NCI-H146 treated with DMSO at 0.1 percent for 48 hours (cell line): ENCODE measurements around the gene SORCS2.

Source experiments
- DNase-seq: peaks from one replicate; lab custom pipeline; 2025; ENCODE audit not compliant: unreplicated experiment; lab: John Stamatoyannopoulos, UW

Gene SORCS2

DNA sequence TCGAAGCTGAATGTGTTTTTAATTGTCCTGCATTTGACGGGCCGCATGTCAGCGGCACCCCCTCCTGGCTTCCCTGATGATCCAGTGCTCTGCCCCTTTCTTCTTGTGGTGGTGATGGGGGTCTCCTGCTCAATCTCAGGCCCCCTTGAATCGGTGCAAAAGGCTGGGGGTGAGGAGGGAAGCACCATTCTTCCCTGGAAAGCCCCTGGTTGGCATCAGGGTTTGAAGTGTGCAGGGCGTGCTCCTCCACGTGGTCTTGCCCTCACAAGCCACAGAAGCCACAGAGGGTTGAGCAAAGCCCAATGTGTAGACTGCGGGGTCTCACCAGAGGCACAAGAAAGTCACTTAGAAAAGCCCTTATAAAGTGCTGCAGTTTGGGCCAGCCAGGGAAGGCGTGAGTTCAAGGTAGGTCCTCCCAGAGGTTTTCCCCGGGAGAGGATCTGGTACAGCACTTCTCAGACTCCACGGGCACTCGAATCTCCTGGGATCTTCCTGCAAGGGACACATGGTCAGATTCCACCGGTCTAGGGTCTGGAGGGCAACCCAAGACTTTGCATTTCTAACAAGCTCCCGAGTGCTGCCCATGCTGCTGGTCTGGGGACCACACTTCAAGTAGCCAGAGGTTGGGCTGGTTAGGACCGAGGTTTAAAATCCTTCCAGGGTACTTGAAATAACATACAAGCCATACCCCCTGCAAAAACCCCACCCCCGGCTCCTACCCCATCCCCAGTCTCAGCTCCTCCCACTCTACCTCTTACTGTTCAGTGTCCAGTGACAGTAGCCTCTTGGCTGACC is 207.3 kb downstream of the SORCS2 start:
- no peak for DNase-seq

DNA sequence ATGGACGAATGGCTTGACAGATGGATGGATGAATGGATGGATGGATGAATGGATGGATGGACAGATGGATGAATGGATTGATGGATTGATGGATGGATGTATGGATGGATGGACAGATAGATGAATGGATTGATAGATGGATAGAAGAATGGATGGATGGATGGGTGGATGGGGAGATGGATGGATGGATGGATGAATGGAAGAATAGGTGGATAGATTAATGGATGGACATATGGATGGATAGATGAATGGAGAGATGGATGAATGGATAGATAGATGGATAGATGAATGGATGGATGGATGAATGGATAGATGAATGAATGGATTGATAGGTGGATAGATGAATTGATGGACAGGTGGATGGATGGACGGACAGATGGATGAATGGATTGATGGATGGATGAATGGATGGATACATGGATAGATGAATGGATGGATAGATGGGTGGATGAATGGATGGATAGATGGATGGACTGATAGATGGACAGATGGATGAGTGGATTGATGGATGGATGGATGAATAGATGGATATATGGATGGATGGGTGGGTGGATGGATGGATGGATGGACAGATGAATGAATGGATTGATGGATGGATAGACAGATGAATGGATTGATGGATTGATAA is 208.4 kb downstream of the SORCS2 start:
- DNase-seq: no peak

DNA sequence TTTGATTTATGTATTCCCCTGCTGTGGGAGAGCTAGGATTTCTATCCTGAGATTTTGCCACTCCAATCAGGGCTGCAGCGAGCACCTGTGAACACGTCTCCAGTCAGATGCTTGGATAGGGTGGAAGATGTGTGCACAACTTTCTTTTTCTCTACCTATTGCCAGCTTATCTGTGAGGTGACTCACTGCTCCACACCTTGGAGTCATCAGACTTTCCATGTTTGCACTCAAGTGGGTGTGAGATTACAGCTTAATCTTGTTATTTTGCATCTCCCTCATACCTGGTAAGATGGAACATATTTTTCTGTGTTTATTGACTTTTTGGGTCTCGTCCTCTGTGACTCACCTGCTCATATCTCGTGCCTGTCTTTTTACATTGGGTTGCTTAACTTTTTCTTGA is 210.2 kb downstream of the SORCS2 start:
- no peak for DNase-seq

DNA sequence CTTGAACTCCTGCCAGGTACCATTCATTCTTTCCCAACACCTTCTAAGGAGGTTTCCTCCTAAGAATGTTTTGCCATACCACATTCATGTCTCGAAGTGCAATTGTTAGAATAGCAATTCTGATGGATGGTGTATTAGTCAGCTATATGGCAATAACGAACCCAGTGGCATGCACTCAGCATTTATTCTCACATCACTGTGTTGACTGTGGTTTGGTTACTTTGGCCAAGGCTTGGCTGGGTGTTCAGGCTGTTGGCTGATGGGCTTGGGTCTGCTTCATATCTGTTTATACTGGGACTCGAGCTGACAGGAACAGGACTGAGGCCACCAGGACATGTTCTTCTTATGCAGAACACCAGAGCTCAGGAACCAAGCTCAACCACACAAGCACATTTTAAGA is 210.7 kb downstream of the SORCS2 start:
- no peak for DNase-seq

DNA sequence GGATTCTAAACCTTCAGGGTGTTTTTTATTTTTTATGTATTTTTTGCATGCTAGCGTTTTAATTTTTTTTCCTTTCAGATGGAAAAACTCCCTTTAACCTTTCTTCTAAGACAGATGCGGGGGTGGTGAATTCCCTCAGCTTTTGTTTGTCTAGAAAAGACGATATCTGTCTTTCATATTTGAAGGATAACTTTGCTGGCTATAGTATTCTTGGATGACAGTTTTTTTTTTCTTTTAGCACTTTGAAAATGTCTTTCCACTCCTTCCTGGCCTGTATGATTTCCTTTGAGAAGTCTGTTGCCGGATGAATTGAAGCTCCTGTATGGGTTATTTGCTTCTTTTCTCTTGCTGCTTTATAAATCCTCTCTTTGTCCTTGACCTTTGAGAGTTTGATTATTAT is 215.8 kb downstream of the SORCS2 start:
- no peak for DNase-seq

DNA sequence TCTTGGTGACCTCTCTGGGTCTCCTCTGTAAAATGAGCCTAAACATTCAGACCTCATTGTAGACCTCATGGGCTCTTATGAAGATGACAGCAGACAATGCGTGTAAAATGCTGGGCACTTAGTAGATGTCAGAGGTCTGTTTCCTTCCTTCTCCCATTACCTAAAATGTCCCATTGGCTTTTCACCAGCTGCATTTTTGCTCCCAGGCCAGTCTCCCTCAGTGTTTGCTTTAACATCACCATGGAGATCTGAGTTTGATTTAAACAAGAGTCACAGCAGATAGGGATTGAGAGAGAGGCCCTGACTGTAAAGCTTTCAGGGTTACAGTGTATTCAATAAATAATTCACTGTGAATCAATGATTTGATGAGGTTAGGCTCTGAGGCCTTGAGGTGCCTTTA is 218.1 kb downstream of the SORCS2 start:
- no peak for DNase-seq

DNA sequence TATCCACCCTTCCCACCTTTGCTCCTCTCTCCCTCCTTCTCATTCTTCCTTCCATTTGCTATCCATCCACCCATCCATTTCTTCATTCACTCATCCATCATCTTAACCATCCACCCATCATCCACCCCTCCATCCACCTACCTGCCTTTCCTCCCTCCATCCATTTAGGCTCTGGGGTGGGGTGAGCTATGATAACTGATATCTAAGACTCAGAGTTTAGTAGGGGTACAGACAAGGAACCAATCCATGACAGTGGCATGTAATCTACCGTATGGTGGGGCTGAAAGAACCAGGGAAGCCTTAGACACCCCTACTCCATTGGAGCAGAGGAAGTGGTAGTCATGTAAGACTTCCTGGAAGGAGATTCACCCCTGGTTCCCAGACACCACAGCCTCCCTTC is 219.2 kb downstream of the SORCS2 start:
- DNase-seq: no peak

DNA sequence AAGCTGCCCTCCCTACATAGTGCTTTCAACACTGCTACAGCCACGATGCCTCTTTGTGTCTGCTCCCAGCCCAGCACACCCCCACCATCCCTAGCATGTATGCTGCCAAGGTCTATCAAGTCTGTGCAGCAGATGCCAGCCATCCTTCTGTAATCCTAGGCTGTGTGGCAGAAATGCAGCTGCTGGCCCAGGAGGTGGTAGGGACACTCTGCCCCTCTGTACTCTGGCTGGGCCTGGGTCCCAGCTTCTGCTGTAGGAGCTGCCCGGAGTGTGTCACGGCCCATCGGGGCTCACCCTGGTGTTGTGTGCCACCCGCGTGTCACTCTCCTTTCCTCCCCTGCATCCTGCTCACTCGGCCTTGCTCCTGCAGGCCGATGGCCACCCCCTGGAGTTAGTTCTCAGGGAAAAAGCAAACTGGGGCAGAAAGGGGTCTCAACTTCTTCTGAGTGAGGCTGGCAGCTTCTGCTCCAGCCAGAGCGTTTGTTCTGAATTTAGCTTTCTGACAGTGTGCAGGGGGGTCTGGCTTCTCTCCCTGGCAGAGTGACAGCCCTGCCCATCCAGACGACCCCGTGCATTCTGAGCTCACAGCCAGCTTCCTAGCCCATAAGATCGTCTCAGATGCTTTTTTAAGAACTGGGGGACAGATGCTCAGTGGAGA is 219.7 kb downstream of the SORCS2 start:
- no peak for DNase-seq

DNA sequence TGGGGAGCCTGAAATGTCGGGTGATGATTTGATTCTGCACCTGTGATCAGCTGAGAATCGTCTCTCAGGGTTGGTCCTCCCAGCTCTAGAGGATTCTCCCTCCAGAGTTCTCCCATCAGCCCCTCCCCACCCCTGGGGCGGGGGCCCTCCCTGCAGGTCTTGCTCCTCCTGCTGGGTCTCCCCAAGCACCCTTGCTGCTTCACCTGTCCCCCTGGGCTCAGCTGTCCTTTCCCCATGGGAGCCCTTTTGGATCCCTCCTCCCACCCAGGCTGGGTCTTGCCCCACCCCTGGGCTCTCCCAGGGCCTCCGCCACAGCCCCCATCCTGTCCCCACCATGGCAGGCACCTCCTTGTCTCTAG is 220.2 kb downstream of the SORCS2 start:
- no peak for DNase-seq

DNA sequence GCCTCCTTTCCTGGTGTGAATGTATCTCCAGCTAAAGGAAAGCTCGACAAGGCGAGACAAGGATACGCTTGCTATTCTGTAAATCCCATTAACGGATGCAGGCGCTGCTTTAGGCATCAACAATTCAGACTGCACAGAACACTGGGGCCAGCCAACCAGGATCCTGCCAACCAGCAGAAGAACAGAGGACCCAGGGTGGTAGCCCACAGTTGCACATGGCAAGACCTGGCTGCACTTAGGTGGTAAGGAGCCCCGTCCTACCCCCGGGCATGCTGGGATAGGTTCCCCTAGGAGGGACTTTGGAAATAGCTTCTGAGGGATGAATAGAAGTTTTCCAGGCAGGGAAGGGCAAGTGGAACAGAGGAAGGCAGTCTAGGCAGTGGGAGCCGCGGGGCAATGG is 221.7 kb downstream of the SORCS2 start:
- no peak for DNase-seq

DNA sequence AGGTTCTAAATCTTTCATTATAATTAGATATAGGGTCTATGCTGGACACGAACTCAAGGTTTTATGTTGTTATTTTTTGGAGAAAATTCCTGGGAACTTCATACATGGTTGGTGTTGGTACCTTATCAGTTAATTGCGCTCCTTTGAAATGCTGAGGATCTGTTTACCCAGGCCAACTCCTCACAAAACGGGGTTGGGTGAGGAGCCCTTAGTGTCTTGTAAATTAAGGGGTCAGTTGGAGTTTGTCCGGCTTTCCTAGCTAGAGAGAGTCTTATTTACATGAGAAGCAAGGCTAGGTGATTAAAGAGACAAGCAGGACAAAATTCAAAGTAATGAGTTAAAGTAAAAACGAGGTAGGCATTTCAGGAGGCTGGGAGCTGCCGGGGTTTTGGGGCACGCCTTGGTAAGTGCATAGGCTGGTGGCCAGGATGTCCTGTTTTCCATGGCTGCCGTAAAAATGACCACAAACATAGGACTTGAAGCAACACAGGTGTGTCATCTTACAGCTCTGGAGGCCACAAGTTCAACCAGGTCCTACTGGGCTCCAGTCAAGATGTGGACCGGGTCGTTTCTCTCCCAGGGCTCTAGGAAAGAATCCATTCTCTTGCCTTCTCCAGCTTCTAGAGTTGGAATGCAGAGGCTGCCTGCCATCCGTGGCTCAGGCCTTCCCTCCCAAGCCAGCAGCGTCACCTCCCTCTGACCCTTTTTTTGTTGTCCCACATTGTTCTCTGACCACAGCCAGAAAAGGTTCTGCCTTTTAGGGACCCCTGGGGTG is 222.6 kb downstream of the SORCS2 start:
- no peak for DNase-seq

DNA sequence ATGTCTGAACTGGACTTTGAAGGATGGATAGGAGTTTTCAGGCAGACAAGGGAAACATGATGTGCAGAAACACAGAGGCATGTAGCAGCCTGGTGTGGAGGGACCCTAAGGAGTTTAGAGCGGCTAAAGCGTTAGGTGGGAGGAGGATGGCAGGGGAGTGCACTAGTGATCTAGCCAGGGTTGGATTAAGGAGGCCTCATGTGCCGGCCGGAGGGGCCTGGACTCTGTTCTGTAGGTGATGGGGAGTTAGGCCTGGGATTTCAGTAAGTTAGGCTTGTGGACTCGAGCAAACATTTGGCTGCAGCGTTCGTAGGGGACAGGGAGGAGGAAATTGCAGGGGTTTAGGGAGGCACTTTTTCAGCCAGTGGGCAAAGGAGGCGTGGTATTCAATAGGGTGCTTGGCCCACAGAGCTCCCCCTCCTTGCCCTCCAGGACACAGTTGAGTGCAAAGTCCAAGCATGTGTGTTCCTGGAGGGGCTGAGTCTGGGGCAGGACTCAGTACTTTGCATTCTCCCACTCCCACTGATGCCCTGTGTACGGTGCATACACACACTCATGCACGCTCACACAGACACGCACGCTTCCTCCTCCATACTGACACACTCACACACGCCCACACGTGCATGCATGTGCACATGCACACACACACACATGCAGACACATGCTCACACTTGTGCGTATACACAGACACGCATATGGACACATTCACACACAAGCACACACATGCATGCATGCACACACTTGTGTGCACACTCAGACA is 223.8 kb downstream of the SORCS2 start:
- no peak for DNase-seq

DNA sequence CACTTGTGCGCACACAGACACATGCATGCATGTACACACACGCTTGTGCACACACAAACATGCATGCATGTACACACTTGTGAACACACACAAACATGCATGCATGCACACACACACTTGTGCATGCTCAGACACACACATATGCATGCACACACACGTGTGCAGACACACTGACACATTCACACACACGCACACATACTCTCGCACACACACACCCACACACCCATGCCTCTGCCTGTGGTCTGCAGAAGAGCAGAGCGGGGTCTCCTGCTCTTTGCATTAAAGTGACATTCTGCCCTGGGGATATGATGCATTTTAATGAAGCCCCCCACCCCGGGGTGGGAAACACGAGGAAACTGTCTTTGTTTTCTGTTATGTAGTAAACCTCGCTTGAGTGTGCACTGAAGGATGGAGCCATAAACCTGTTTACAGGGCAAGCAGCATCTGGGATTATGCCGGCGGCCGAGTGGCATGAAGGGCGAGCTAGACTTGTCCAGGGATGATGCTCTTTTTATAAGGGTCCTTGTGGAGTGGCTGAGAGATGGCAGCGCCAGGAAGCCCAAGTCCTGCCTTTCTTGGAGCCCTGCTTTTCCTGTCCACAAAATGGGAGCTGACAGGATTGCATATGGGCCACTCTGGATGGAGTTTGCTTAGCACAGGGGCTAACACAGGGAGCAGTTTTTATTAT is 224.6 kb downstream of the SORCS2 start:
- no peak for DNase-seq

DNA sequence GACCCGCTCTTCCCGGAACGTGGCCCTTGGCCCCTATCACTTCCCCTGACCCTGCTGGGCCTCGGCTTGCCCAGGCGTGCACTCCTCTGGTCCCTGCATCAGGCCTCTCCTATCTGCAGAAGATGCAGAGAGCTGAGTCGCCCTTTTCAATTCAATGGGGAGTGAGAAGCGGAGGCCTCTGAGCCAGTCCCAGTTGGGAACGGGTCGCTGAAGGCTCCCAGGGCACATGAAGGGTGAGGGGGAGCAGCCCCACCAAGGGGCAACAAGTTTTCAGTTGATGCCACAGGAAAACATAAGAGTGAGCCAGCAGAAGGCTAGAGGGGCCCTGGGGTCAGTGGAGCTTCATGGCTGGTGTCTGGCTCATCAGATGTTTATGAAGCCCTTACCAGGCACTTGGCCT is 225.3 kb downstream of the SORCS2 start:
- no peak for DNase-seq

DNA sequence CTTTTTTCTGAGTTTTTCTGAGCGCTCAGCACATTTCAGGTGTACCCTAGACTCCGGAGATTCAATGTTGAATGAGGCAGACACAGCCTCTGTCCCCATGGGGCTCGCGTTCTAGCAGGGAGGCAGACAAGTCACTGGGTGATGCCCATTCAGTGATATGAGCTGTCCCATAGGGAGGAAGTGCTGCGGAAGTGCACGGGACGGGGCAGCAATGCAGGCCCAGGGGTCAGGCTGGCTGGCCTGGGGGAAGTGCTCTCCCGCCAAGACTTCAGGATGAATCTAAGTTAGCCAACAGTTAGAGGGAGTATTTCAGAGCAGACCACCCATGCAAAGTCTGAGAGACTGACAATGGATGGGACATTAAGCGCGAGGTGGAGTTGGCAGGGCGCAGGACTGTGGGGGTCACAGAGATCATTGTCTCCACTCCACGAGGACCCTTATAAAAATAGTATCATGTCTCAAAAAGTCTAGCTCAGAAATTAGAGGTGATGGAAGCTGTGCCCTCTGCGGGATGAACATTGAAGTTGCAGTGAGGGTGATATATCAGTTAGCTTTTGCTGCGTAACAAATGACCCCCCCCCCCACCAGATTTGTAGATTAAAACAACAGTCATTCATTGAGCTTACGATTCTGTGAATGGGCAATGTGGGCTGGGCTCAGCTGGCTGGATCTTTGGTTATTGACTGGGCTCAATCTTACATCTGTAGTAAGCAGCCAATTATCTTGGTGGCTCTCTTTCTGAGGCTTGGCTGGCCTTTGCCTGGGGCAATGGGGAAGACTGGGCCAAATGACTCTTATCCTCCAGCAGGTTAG is 226.0 kb downstream of the SORCS2 start:
- DNase-seq: no peak

DNA sequence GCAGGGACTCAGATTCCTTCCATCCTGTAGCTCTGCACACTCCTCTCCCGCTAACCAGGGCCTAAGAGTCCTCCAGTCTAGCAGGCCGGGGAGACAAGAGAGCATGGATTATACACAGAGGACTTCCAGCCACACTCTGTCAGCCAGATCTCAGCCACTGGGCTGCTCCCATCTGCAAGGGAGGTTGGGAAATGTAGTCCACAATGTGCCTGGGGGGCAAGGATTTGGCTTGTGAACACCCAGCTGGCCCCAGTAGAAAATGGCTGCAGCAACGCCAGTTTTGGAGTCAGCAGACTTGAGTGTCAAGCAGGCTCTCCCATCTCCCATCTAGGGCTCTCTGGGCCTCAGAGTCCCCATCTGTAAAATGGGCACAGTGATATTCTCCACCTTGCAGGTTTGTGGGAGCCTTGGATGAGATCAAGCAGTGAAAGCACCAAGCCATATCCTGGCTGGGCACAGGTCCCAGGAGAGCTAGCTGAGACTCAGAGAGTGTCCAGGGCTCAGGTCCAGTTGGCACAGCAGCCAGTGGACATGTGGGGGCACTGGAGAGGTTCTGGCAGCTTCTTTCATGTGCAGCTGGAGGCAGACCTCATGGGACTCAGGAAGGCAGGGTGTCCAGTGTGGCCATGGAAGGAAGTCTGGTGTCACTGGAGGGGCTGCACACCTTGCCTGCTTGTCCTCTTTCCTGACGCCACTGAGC is 227.8 kb downstream of the SORCS2 start:
- DNase-seq: no peak

DNA sequence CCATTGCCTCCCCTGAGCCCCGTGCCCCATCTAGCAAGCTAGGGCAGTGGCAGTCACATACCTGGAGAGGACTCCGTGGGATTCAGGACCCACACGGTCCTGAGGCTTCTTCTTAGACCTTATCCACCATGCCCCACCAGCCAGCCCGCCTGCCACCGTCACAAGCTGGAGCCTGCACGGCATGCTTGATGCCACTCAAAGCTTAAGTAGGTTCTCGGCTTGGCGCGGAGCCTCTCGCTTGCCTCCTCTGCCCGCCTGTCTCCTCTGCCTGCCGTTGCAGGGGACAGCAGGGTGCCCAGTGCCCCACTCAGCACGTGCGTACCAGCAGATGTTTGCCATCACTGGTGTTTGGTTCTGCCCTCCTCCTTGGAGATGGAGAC is 228.3 kb downstream of the SORCS2 start:
- DNase-seq: no peak

DNA sequence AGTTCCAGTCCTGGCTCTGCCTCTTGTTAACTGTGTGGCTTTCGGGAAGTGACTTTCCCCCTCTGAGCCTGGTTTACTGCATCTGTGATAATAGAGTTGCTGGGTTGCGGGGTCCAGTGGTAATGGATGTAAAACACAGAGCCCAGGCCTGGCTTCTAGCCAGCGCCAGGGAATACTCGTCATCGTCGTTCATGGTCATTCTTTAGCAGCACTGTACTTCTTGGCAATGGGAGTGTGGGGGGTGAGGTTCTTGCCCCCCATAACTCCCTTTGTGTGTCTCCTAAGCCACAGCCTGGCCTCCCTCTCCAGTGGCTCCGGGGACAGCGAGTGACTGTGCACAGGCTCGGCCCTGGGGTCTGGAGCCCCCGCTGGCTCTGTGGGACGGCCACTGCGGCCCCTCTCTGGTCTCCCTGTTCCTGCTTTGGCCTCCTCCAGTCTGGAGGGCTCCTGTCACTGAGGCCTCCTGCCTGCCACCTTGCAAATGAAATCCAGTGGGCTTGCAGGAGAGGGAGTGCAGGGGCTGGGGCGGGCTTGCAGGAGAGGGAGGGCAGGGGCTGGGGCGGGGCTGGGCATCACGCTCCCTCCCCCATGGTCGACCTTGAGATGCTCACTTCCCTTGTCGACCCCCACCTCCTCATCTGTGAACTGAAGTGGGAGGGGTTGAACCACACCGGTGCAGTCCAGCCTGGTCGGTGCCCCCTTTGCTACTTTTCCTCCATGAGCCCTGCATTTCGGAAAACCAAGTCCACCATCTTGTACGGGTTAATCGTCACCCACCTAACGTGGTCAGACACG is 229.2 kb downstream of the SORCS2 start:
- no peak for DNase-seq
